NT2/D1 (cell line): ENCODE results near the gene PEF1.

Experiments used
- SUZ12 ChIP-seq: IDR thresholded peaks from 2 replicates; pipeline ENCODE4 v1.6.1; 2011; ENCODE audit not compliant: insufficient read length, insufficient read depth; ENCODE audit errors: extremely low read depth
- YY1 ChIP-seq: IDR thresholded peaks from 2 replicates; pipeline ENCODE4 v1.6.1; 2011; ENCODE audit not compliant: insufficient read length, insufficient read depth

DNA sequence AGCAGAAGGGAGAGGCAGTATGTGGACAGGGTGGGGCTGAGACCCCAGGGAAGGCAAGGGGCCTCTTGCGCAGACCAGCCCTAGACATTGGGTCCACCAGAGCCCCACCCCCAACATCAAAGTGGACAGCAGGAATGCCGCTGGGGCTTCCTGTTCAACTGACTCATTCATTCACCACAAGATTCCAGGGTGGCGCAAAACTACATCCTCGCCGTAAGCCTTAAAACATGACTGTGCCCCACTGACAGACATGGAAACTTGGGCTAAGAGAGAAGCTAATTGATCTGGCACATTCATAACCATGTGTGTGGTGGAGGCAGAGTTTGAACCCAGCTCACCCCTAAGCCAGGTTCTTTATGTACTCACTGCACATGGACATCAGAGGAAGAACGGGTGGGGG lies 45.2 kb upstream of the PEF1 start:
- TF ChIP-seq YY1 (no peak), SUZ12 (no peak)
